ENCODE results near the gene CCDC12. TPM values are rescaled to one million over a fixed set of nuclear protein-coding genes. Genes with fewer than 3 reads are reported as not detected.
A peak's percentile ranks its signal among the peaks of the same experiment; 100 is the strongest.

CCDC12 gene
- total and polyA plus RNA-seq, 9 of the 15 experiments (the other 6 are each of a cell fraction or from before 2014, with no cell fraction given), result 8.9 to 201 (median 86.9) TPM

- 83% methylated on average over 5 of the region's 5 CpGs for WGBS (ENCODE audit: insufficient coverage, low coverage, missing lambda C conversion rate)
- Histone ChIP-seq H3K9me3 (replicated peaks; ENCODE audit: control insufficient read depth, insufficient read depth, low read depth, low read length) (no peaks in the 10 kb centered on the region), H3K4me2 (ENCODE audit: insufficient read depth, low read length) (no peak overlapping the region), H4K20me1 (replicated peaks; ENCODE audit: control insufficient read depth, insufficient read depth, low read length) (no peaks in the 10 kb centered on the region), H3K4me1 (replicated peaks in 1 of 2; ENCODE audit: control insufficient read depth in 2 of 2, insufficient read depth in 2 of 2, low read length in 2 of 2) (peaks cover 41 to 72% of the 10 kb centered on the region in 2 experiments), H3K9me1 (ENCODE audit: control insufficient read depth, insufficient read depth, low read length) (peaks cover 5% of the 10 kb centered on the region), H2AFZ (ENCODE audit: low read depth, low read length) (no peak overlapping the region), H3K79me2 (ENCODE audit: control insufficient read depth, insufficient read depth, low read length) (peaks cover 62% of the 10 kb centered on the region), H3K9ac (ENCODE audit: insufficient read depth in 1 of 2, low read depth in 2 of 2, low read length in 2 of 2) (peak overlapping the region in 1 of 2 experiments; percentile 95; a peak in 2 of 4 replicates), H3K27ac (ENCODE audit: extremely low read depth, low read depth, low read length) (peak overlapping the region; percentile 99; the same call in 1 of the 3 replicates), H3K27me3 (ENCODE audit: control insufficient read depth in 2 of 2, insufficient read depth in 2 of 2, low read length in 2 of 2) (no peaks in the 10 kb centered on the region), H3K36me3 (ENCODE audit: control insufficient read depth, insufficient read depth, low read length) (peaks cover 23% of the 10 kb centered on the region; the same call in 2 of the 3 replicates), H3K4me3 (no peak overlapping the region)
- FAIRE-seq, result no peak
- TF ChIP-seq POLR2G (IDR thresholded peaks at IDR 0.05; ENCODE audit: low read depth, low read length) (0 out of 2 replicates have a peak, but pooled peaks have one; percentile 8), SMAD1 (IDR thresholded peaks at IDR 0.05; ENCODE audit: low read depth, low read length, partially characterized antibody) (no peak), RBFOX2 (IDR thresholded peaks at IDR 0.05; ENCODE audit: low read depth, low read length) (0 out of 2 replicates have a peak, but pooled peaks have one; percentile 33)
- no peak for ATAC-seq
- no TSS peak for BruUV-seq (replicated peaks)
- no peak for DNase-seq (ENCODE audit: extremely low read depth in 1 of 4, low spot score in 3 of 4)
- intact Hi-C loops (cut with micrococcal nuclease), result no loop called here
- CTCF ChIA-PET (ENCODE audit: low intra/inter-chr PET ratio), result no interaction called here
- in situ Hi-C loops (cut with MboI), result no loop called here
- POLR2A ChIA-PET, result interaction anchor here (0.5 to 2.0 kb wide), 3 partner anchors 9 to 99 kb away, joined by 3 to 7 read pairs (median 3); no protein-coding TSS in a partner anchor
These were observed 9.0 kb upstream of the CCDC12 start for GRCh38 chr3:46985588-46985987.
